GM12873 (cell line): ENCODE measurements around the gene ZFR2.

Experiments used
- TF ChIP-seq, protein P1 (sequence below): IDR thresholded peaks from 2 replicates; pipeline ENCODE4 v1.5.1; 2012; ENCODE audit warnings: low read depth, mild to moderate bottlenecking, moderate library complexity, low read length, control low read depth; ENCODE audit not compliant: insufficient read depth; ENCODE audit errors: missing control alignments

ZFR2 gene

DNA sequence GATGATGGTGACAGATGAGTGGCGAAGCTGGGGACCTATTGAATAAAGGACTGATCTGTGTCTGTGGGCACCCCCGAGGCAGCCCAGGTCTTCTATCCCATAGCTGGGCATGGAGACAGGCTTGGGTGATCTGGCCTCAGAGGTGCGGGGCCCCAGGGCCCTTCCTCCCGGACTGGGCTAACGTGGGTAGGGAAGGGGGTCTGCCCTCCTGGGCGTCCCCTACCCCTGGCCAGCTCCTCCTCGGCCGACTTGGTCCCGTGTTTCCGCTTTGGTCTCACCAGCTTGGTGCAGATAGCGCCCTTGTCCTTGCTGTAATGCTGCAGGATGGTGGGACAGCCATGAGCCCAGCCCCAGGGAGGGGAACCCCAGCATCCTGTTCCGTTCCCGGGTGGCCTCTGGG lies 85.9 kb downstream of the ZFR2 start:
- TF ChIP-seq, protein P1, sequence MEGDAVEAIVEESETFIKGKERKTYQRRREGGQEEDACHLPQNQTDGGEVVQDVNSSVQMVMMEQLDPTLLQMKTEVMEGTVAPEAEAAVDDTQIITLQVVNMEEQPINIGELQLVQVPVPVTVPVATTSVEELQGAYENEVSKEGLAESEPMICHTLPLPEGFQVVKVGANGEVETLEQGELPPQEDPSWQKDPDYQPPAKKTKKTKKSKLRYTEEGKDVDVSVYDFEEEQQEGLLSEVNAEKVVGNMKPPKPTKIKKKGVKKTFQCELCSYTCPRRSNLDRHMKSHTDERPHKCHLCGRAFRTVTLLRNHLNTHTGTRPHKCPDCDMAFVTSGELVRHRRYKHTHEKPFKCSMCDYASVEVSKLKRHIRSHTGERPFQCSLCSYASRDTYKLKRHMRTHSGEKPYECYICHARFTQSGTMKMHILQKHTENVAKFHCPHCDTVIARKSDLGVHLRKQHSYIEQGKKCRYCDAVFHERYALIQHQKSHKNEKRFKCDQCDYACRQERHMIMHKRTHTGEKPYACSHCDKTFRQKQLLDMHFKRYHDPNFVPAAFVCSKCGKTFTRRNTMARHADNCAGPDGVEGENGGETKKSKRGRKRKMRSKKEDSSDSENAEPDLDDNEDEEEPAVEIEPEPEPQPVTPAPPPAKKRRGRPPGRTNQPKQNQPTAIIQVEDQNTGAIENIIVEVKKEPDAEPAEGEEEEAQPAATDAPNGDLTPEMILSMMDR = no peak

DNA sequence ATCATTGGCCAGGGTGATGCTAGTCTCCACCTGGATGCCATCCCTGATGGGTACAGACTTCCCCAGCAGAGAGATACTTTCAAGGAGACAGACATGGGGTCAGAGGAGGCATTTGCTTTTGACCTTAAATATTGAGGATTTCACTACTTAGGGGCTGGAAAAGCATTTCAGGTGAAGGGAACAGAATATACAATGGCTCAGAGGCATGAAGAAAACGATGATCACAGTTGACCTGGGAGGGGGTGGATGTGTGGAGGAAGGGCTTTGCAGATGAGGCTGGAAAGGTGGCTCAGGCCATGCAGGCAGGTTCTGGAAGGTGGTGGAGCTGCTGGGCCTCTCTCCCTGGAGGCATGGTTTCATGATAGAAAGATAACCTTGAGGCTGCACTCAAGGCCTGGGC lies 86.5 kb downstream of the ZFR2 start:
- TF ChIP-seq, protein P1 = no peak

DNA sequence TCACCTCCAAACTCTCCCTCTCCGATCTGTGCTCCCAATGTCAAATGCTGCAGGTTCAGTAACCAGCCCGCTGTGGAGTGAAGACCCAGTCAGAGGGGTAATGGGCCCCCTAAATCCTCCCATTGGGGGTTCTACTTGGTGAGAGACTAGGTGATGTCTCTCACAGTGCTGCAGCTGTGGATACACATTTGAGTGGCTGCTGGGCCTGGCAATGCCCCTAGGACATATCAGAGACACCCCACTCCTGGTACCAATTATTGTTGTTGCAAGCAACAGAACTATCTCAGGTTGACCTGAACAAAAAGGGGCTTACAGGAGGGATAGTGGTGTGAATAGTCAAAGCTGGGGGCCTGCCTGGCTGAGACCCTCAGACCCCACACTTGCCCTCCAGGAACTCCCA lies 87.2 kb downstream of the ZFR2 start:
- TF ChIP-seq, protein P1 = no peak

DNA sequence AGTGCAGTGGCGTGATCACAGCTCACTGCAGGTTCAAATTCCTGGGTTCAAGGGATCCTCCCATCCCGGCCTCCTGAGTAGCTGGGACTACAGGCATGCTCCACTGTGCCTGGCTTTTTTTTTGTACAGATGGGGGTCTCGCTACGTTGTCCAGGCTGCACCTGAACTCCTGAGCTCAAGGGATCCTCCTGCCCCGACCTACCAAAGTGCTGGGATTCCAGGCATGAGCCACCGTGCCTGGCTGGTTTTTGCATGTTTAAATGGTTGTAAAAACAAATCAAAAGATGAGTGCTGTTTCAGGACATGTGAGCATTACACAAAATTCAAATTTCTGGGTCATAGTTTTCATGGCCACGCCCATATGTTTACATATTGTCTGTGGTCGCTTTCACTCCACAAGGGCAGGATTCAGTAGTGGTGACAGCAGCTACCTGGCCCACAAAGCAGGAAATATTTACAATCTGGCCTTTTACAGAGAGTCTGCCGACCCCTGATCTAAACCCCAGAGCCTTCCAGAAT lies 88.0 kb downstream of the ZFR2 start:
- TF ChIP-seq, protein P1 = no peak

DNA sequence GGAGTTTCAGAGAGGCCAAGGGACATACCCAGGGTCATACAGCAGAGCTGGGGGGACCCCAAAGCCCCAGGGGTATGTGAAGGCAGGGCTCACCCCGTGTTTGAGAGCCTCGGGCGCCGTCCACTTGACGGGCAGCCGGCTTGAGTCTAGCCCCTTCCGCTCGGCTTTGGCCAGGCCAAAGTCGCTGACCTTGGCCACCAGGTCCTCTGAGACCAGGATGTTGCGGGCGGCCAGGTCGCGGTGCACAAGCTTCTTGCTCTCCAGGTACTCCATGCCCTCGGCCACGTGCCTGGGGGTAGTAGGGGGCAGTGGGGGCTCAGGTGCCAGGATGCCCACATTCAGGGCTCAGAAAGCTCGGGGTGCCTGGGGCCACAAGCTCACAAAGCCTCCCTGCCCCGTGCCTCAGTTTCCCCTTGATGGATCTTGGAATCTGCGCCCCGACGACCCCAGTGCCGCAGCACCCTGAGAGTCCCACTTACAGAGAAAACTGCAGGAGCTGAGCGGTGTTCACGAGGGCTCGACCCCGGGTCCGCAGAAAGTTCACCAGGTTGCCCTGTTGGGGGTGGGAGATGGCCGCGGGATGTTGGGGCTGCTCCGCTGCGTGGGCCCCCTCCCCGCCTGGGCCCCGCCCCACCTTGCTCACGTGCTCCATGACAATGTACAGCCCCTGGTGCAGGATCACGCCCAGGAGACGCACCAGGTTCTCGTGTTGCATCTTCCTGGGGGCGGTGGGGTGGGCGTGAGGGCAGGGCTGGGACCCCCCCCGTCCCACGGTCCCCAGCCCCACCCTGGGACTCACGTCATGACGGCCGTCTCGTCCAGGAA lies 89.7 kb downstream of the ZFR2 start:
- TF ChIP-seq, protein P1 = no peak

DNA sequence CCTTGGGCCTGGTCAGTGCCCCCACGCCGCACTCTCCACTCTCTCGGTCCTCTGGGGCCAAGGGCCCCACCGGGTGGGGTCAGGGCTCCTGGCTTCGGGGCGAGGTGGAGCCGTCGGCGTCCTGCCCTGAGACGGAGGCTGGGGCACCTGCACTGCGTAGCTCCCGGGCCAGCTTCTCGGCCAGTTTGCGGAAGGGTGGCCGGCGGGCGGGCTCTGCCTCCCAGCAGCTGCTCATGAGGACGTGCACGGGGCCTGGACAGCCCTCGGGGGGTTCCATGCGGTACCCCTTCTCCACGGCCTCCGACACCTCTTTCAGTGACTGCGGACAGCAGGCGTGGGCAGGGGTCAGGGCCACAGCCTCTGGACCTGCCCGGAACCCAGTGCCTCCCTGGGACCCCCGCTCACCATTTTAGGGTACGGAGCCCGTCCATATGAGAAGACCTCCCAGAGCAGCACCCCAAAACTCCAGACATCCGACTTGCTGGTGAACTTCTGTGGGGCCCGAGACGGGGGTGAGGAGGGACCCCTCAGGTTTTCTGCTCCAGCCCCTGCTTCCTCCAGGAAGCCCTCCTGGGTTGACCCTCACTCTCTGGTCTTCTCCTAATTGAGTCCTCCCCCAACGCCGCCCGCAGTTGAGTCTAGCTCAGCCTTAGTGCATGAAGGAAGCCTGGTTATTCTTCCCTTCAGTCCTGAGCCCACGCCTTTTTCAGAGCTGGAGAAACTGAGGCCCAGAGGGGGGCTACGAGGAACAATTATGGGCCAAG lies 90.6 kb downstream of the ZFR2 start:
- TF ChIP-seq, protein P1 = no peak

DNA sequence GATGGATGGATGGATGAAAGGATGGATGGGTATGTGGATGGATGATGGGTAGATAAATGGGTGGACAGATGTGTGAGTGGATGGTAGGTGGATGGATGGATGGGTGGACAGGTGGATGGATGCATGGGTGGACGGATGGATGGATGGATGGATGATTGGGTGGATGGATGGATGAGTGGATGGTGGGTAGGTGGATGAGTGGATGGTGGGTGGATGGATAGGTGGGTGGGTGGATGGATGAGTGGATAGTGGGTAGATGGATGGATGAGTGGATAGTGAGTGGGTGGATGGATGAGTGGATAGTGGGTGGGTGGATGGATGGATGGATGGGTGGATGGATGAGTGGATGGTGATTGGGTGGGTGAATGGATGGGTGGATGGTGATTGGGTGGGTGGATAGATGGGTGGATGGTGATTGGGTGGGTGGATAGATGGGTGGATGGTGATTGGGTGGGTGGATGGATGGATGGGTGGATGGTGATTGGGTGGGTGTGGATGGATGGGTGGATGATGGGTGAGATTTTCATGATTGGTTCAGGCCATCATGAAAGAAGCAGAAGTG lies 92.3 kb downstream of the ZFR2 start:
- TF ChIP-seq, protein P1 = no peak
